ENCODE measurements around the gene TUBGCP6.
"Not testable (repeated sequence)": the region's sequence is repeated elsewhere in the genome, so short reads cannot be mapped to it uniquely, and the experiment has no call there.

TUBGCP6 gene

DNA sequence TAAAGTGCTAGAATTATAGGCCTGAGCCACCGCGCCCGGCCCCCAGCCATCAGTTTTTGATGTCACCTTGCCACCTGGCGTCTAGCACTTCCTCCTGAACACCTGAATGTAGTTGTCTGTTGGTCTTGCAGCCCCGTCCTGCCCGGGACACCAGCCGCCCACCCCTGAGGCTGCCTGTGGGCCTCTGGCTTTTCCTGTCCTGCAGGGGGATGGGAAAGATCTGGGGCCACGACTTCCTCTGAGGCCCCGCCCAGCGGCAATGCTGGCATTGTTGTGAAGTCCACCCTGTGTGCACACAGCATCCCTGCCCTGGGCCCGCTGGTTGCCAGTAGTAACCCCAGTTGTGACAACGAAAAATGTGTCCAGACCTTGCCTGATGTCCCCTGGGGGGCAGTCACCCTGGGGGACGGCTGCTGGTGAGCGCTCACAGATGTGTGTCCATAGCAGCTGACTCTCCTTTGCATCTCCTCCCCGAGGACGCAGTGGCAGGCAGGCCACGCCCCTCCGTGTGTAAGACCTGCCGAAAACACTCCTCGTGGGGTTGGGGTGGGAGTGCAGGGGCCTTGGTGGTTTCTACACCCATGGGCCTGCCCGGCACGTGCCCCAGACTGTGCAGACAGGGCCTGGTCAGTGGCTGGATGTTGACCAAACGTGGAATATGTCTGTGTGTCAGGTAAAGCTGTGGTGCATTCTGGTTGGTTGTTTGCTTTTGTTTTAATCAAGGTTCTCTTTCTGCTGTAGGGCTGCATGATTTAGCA is 37.3 kb downstream of the TUBGCP6 start:
- no peak for DNase-seq

DNA sequence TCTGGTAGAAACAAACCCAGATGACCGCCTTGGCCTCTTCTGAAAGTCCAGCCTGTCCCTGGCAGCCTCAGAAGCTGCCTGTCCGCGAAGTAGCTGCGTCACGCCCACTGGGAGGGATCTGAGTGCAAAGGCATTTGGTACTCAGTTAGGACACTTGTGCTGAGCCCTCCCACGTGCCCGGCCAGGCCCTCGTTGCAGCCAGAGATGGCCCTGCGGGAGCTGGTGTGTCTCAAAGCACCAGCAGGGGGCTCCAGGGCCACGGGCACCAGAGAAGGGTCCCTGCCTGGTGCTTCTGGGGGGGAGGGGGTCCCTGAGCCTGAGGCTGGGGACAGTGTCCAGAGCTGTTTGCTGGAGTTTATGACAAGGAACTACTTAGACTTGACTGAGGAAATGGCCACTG is 38.2 kb downstream of the TUBGCP6 start:
- DNase-seq: no peak

DNA sequence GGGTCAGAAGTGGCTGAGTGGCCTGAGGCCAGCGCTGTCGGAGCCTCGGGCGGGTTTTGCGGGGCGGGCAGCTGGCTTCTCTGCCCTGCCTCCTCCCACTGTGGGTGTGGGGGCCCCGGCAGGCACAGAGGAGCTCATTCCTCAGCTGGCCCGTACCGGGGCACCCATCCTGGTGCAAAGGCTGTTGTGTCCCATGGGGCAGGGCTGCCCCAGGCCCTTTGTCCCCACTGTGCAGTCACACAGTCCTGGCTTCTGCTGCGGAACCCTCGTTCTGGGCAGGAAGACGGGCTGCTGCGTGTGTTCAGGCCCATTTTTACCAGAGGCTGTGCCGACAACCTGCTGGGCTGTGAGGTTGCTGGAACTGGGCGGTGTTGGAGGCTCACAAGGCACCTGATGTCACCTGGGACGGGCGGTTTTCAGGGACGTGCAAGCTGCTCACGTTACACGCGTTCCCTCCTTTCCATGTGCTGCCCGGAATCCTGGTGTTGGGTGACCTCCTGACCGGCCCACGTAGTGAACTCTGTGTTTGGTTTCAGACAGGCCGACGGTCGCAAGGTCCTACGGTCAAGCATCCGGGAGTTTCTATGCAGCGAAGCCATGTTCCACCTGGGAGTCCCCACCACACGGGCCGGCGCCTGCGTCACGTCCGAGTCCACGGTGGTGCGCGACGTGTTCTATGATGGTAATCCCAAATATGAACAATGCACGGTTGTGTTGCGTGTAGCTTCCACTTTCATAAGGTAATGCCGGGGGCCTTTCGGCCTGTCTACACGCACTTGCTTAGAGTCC is 38.8 kb downstream of the TUBGCP6 start:
- DNase-seq: no peak

DNA sequence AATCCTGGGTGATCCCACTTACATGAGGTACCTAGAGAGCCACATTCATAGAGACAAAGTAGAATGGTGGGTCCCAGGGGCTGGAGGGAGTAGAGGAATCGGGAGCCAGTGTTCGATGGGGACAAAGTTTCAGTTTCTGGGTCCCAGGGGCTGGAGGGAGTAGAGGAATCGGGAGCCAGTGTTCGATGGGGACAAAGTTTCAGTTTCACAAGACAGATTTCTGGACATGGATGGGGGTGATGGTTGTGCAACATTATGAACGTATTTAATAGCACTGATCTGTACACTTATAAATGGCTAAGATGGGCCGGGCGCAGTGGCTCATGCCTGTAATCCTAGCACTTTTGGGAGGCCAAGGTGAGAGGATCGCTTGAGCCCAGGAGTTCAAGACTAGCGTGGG is 39.8 kb downstream of the TUBGCP6 start:
- not testable (repeated sequence) for DNase-seq

DNA sequence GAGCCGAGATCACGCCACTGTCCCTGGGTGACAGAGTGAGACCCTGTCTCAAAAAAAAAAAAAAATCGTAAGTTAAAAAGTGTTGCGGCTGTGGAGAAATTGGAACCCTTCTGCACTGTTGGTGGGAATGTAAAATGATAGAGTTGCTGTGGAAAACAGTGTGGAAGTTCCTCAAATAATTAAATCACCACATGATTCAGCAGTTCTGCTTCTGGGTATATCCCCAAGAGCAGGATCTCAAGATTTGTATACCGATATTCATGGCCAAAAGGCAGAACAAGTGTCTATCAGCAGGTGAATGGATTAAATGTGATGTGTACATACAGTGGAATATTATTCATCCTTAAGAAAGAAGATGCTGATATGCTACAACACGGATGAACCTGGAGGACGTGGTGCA is 40.3 kb downstream of the TUBGCP6 start:
- no peak for DNase-seq

DNA sequence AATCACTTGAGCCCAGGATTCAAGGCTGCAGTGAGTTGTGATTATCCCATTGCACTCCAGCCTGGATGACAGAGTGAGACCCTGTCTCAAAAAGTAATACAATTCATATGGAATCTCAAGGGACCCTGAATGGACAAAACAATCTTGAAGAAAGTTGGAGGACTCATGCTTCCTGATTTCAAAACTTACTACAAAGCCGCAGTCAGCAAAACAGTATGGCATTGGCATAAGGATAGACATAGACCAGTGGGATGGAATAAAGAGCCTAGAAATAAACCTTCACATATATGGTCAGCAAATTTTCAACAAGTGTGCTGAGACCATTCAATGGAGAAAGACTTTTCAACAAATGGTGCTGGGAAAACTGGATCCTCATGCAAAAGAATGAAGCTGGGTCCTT is 41.5 kb downstream of the TUBGCP6 start:
- DNase-seq: no peak

GRCh38 chr22:50202130-50202666 is 42.6 kb downstream of the TUBGCP6 start:
- DNase-seq: no peak

DNA sequence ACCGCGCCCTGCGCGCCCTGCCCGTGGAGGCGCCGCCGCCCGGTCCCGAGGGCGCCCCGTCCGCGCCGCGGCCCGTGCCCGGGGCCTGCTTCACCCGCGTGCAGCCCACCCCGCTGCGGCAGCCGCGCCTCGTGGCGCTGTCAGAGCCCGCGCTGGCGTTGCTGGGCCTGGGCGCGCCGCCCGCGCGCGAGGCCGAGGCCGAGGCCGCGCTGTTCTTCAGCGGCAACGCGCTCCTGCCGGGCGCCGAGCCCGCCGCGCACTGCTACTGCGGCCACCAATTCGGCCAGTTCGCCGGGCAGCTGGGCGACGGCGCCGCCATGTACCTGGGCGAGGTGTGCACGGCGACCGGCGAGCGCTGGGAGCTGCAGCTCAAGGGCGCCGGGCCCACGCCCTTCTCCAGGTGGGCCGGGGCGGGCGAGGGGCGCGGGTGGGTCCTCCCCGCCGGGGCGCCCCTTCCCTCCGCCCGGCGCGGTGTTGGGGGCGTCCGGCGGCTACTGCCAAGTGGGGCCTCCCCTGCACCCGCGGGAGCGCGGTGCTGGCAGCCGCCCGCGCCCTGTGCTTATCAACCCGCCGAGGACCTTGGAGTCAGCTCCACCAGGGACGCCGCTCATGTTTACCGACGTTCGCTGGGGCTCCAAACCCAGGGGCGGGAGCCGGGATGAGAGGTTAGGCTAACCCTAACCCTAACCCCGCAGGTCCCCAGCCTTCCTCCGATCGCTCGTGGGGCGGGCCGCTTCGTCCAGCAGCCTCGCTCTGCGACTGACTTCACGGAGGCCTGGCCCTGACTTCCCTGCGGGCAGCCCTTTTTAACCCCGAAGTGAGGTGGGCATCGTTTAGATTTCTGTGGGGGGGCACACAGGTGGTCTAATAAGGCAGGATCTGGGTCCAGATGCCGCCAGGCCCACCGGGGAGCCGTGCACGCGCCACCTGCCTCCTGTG is 43.4 kb downstream of the TUBGCP6 start:
- DNase-seq: no peak

GRCh38 chr22:50200461-50201190 is 44.2 kb downstream of the TUBGCP6 start, which contains the start of gene SELENOO:
Gene SELENOO, plus strand, starts transcription at chr22:50201011. Its CDS starts 26 bp downstream, at chr22:50201037.
- DNase-seq: peak; percentile 32

GRCh38 chr22:50199829-50200460 is 44.9 kb downstream of the TUBGCP6 start:
- no peak for DNase-seq

- no peak for DNase-seq
Observed at GRCh38 chr22:50199251-50199721, 45.5 kb downstream of the TUBGCP6 start.

DNA sequence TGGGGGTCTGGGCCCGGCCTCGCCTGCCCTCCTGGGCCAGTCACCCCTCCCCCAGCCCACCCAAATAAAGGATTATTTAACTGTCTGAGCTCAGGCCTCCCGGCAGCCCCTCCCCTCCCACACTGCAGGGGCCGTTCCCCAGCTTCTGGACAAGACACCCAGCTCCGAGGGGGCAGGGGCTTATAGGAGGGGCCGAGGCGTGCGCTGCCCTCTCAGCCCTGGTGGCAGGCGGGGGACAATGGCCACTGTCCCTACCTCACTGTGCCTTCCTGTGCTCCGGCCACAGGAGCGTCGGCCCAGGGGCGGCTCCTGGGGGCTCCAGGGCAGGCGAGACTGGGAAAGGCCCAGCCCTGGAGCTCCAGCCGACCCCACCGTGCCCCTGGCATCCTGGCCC is 46.2 kb downstream of the TUBGCP6 start:
- no peak for DNase-seq

DNA sequence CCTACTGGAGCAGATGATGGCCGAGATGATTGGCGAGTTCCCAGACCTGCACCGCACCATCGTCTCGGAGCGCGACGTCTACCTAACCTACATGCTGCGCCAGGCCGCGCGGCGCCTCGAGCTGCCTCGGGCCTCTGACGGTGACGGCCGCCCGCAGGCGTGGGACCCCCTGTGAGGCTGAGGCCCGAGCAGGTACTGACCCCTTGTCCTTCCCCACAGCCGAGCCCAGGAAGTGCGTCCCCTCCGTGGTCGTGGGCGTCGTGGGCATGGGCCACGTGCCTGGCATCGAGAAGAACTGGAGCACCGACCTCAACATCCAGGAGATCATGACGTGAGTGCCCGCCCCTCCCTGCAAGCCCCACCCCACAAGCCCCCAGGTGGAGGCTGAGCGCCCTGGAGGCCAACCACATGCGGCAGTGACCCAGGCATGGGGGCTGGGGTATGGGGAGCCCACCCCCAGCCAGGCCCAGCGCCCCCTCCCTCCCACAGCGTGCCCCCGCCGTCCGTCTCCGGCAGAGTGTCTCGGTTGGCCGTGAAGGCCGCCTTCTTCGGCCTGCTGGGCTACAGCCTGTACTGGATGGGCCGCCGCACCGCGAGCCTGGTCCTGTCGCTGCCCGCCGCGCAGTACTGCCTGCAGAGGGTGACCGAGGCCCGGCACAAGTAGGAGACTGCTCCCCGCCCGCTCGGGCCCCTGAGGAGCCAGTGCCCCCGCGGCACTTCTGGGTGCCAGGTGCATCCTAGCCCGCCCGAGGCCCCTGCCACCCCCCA is 46.8 kb downstream of the TUBGCP6 start:
- DNase-seq: no peak

DNA sequence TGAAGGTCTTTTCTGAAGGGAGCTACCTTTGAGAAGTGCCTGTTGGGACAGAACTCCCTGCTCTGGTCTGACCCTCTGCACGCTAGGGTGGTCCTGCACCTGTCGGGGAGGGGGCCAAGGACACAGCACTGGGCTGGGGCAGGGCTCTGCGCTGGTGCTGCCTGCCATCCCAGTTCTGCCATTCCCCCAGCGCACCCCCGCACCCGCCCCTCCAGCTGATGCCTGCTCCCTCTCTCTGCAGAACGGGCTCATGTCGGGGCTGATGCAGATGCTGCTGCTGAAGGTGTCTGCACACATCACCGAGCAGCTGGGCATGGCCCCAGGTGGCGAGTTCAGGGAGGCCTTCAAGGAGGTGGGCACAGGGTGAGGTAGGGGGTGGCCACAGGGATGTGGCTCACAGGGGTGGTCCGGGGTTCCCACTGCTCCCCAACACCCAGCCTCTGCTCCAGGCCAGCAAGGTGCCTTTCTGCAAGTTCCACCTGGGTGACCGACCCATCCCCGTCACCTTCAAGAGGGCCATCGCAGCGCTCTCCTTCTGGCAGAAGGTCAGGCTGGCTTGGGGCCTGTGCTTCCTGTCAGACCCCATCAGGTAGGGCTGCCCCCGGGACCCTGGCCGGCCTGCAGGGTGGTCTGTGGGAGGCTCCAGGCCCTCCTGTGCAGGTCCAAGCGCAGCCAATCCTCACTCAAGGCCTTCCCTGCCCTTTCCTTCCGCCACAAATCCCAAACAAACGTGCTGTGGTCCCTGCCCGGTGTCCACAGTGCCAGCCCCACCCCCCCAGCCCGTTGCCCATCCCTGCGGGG is 47.6 kb downstream of the TUBGCP6 start:
- DNase-seq: no peak

- DNase-seq: no peak
Observed at GRCh38 chr22:50196256-50196655, 48.6 kb downstream of the TUBGCP6 start.

GRCh38 chr22:50194037-50194805 is 50.6 kb downstream of the TUBGCP6 start:
- DNase-seq: no peak

DNA sequence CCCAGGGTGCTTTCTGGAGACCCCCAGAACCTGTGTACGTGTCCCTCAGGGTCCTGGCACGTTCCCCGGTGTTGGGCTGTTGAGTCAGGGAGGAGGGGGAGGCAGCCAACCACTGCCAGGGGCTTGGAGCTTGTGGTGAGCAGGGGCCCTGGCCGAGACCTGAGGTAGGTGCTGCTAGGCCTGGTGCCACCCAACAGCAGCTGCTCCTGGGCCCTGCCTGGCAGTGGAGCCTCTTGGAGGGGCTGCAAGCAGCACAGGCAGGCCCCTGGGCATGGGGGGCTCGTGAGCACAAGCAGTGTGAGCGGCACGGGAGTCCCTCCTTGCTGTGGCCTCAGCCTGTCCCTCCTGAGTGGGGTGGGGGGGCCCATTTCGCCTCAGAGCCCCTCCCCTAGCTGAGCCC is 51.2 kb downstream of the TUBGCP6 start:
- no peak for DNase-seq

DNA sequence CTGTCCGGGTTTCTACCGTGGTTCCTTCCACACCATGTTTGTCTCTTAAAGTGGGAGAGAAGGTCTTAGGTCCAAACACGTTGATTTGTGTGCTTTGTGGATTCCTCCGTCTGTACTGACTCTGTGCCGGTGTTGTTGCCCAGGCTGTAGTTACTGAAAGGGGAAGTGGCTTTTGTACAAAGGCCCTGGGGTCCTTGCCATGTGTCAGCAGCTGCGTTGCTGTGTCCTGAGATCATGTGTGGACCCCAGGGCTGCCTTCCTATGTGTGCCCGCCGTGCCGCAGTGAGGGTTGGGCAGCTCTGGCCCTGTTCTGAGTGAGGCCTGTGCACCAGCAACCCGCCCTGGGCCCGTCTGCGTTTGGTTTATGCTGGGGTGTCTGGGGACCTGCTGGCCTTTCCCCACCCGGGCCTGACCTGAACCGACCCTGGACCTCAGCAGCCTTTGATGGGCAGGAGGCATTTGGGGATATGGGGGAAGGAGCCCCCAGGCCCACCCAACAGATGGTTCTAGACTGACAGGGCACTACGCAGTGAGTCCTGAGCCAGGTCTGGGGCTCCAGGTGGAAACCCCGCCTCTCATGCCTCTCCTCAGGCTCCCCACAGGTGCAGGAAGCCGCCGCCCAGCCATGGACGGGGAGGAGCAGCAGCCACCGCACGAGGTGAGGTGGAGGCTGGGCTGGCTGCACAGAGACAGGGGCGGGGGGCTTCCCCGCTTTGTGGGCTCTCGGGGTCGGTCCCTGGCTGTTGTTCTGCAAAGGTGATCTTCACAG is 52.2 kb downstream of the TUBGCP6 start:
- no peak for DNase-seq
